Mononuclear cell (primary cell): ENCODE data around the gene TAL2. TPM values are rescaled to one million over a fixed set of nuclear protein-coding genes. Genes with fewer than 3 reads are reported as not detected.
"Not testable (repeated sequence)": the region's sequence is repeated elsewhere in the genome, so short reads cannot be mapped to it uniquely, and the experiment has no call there.

ENCODE experiments used
- H3K27me3 ChIP-seq: 2 replicates; pipeline ENCODE4 v1.6.0; 2011; ENCODE audit warnings: low read length, control low read depth; ENCODE audit not compliant: insufficient read depth
- H3K4me1 ChIP-seq: 2 replicates; pipeline ENCODE4 v1.5.1; 2011; ENCODE audit warnings: mild to moderate bottlenecking, low read length, control low read depth; ENCODE audit not compliant: insufficient read depth
- H3K4me3 ChIP-seq: 2 replicates; pipeline ENCODE4 v1.5.1; 2011; ENCODE audit warnings: mild to moderate bottlenecking, low read length, moderate library complexity
- H3K9me3 ChIP-seq: 2 replicates; pipeline ENCODE4 v1.5.1; 2011; ENCODE audit warnings: low read depth, mild to moderate bottlenecking, control low read depth, low read length
- total RNA-seq: library from RNA; depleted of rRNA; stranded (reverse); fragments of >200 nt; gene quantifications from one replicate; pipeline ENCODE4 v1.2.3, GENCODE V29; 2012

Gene TAL2
- total RNA-seq, 1 donor = not detected

DNA sequence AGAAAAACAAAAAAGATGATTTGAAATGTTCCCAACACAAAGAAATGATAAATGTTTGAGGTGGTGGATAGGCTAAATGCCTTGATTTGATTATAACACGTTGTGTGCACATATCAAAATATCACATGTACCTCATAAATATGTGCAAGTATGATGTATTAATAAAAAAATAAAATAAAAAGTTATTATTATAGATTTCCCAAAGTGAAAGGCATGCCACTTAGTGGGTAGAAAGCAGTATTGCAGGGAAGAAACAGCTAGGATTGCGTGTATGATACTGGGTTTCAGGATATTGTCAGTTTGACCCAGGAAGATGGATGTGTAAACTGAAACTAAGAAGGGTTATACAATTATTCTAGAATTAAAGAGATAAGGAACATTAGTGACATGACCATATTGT lies 28.5 kb downstream of the TAL2 start:
- peaks cover 13% of the 10 kb centered on the region for H3K27me3 ChIP-seq
- H3K4me3 ChIP-seq = no peak overlapping the region
- no peaks in the 10 kb centered on the region for H3K9me3 ChIP-seq
- peaks cover 18% of the 10 kb centered on the region for H3K4me1 ChIP-seq

DNA sequence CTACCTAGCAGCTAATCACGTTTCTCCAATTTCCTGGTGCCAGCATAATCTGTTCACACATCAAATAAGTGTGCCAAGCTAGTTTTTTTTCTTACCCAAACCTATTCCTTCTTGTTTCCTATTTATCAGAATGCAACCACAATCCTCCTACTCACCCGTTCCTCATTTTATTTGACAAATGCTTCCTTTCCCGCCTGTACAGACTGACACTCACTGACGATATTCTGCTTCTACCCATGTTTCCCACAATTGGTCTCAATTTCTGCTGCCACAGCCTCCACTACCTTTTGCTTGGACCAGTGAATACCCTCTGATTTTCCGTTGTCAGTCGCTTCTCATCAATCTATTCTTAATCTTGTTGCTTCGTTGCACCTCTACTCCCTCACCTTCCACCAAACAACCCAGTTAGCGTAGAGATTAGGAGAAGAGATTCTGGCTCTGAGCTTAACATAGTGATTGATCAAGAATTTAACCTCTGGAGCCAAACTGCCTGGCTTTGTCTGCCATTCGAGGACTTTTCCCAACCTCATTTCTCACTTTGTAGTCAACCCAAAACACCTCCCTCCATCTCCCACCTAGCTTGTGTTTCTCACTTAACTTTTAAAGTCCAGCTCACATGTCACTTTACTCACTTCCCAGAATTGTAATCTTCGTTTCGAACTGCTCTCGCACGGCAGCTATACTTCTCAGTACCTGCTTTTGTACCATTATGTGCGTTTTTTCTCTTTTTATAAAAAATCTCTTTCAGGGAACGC lies 31.4 kb downstream of the TAL2 start:
- Histone ChIP-seq H3K4me3 (peak overlapping the region; percentile 58), H3K9me3 (no peaks in the 10 kb centered on the region), H3K4me1 (peaks cover 18% of the 10 kb centered on the region), H3K27me3 (peaks cover 13% of the 10 kb centered on the region)

DNA sequence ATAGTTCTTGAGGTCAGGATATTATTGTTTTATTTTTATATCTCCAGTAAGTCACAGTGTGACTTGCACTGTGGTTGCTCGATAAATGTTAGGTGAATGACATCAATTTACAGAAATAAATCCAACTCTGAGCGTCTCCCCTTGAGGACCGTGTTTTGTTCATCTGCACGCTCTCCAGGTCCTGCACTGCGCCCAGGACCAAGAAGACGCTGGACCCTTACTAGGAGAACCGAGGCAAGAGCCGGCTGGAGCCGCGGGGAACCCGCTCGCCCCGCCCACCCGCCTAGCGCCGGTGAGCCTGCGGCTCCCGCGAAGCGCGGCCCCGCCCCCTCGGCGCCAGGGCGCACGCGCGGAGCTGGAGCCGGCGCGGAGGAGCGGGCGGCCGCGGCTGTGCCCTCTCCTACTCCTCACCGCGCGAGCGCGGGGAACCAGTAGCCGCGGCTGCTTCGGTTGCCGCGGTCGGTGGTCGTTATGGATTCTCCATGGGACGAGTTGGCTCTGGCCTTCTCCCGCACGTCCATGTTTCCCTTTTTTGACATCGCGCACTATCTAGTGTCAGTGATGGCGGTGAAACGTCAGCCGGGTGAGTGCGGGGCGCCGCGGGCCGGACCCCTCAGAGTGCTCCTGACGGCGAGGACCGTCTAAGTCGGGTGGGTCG lies 32.1 kb downstream of the TAL2 start, which contains the start of gene TMEM38B:
TMEM38B (plus strand) TSS at position 352 of the 658 bp plus-strand sequence; CDS start at position 472, 120 bp downstream.
- H3K4me3 ChIP-seq = peak within 1 kb of the TSS; percentile 58
- peaks cover 13% of the 10 kb centered on the region for H3K27me3 ChIP-seq
- peaks cover 18% of the 10 kb centered on the region for H3K4me1 ChIP-seq
- no peaks in the 10 kb centered on the region for H3K9me3 ChIP-seq

DNA sequence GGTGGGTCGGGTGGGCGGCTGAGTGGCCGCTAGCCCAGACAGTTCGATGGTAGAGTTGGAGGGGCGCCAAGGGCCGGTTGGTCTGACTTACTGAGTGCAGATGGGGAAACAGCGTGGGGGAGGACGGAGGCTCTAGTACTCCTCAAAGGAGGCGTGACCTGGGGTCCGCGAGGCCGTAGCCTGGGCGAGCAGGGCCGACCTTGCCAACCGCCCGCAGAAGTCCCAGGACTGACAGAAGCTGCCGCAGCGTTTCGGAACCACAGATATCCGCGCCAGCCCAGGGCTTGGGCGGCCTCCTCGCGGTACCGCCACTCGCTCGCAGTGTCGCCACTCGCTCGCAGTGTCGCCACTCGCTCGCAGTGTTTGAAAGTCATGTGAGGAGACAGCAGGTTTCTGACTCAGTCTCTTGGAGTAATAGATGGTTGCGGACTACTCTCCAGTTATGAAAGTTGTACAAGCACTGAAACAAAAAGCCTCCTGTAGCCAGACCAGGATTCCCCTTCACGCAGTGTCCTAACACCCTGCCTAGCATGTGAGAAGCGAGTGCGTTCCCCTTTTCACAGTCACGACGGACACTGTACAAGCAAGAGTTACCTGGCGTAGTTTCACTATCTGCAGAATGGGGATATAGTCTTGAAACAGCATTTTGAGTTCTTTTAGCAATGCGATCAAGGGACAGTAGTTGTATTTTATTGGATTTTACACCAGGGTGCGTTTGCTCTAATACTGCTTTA lies 32.8 kb downstream of the TAL2 start:
- peaks cover 18% of the 10 kb centered on the region for H3K4me1 ChIP-seq
- H3K4me3 ChIP-seq = peak overlapping the region; percentile 58
- H3K27me3 ChIP-seq = peaks cover 13% of the 10 kb centered on the region
- no peaks in the 10 kb centered on the region for H3K9me3 ChIP-seq

DNA sequence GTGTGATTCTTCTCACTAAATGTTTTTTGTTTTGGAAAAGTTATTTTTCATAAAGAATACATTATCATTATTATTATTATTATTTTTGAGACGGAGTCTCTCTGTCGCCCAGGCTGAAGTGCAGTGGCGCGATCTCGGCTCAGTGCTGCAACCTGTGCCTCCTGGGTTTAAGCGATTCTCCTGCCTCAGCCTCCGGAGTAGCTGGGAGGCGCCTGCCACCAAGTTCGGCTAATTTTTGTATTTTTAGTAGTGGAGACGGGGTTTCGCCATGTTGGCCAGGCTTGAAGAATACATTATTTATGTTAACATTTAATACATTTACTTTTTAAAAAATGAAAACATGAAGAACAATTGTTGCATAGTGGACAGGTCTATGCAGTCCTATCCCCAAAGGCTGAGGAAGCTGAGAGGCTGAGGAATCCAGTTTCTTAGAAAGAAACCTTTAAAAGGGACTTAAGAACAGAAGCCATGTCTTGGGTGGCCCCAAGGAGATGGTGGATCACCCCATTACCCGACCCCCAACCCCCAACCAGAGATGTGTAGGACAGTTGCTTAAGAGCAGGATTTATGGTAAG lies 34.0 kb downstream of the TAL2 start:
- H3K27me3 ChIP-seq = peaks cover 13% of the 10 kb centered on the region
- H3K9me3 ChIP-seq = no peaks in the 10 kb centered on the region
- peaks cover 18% of the 10 kb centered on the region for H3K4me1 ChIP-seq
- H3K4me3 ChIP-seq = no peak overlapping the region

DNA sequence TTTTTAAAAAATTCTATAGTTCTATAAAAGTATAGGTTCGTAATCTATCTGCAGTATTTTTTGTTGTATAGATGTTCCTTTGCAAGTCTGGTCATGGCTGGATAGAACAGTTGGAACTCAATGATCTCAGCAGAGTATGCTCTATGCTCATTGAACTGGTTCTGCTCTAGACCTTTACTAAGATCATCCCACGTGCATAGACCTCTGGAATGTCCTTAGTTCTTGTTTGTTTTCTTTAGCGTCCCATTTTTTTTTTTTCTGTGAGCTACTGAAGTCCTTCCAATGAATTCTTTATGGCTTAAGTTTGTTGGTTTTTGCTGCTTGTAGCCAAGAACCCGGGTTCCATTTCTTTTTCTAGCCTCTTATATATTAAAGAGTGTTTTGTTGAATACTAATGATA lies 35.6 kb downstream of the TAL2 start:
- no peak overlapping the region for H3K4me3 ChIP-seq
- H3K4me1 ChIP-seq = peaks cover 18% of the 10 kb centered on the region
- H3K9me3 ChIP-seq = no peaks in the 10 kb centered on the region
- peaks cover 7% of the 10 kb centered on the region for H3K27me3 ChIP-seq

DNA sequence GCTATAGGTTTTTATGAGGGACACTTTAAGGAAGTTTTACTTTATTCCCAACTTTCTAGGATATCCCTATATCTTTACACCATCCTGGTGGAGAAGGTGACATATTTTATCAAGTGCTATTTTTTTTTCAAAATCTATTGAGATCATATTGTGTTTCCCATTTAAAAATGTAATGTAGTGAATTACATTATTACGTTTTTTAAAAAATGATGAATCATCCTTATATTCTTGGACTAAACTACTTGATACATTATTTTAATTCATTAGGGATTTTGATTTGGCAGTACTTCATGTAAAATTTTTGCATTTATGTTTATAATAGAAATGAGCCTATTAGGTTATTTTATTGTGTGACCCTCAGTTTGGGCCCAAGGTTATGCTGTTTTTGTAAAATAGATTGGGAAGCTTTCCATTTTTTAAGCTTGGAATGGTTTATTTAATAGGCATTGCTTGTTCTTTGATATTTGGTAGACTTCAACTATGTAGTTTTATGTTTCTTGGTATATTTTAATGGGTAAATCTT lies 36.2 kb downstream of the TAL2 start:
- no peak overlapping the region for H3K4me3 ChIP-seq
- peaks cover 13% of the 10 kb centered on the region for H3K4me1 ChIP-seq
- H3K27me3 ChIP-seq = peaks cover 2% of the 10 kb centered on the region
- no peaks in the 10 kb centered on the region for H3K9me3 ChIP-seq

DNA sequence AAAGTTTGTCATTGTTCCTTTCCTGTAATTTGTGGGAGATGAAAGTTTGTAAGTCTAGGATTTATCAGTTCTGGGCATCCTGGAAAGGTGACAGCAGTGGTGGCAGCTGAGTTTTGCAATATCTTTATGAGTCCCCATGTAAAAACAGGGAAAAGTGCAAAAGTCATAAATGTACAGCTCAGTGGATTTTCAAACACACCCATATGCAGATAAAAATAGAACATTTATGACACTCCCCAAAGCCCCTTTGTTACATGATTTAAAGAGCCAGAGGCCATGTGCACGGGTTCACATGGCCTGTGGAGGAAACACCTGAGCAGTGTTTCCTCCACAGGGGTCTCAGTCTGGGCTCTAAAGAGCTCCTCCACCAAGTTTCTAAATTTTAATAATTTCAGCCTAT lies 38.4 kb downstream of the TAL2 start:
- Histone ChIP-seq H3K9me3 (no peaks in the 10 kb centered on the region), H3K27me3 (no peaks in the 10 kb centered on the region), H3K4me3 (no peak overlapping the region), H3K4me1 (no peaks in the 10 kb centered on the region)

DNA sequence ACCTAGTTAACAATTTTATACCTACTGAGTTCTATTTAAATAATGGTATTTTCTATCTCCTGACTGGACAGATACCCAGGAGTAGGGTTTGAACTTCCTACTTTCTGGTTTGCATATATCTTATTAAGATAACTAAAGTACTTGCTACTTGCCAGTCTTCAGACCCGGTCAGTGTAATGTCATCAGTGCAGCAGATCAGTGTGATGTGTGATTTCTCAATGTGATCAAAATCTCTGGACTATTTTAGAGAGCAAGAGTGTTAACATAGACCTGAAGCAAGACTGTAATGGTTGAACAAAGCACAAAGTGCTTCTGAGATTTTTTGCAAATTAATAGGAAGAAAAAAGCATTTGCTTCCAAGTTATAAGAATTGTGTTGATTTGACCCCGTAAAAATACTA lies 38.9 kb downstream of the TAL2 start:
- H3K27me3 ChIP-seq = no peaks in the 10 kb centered on the region
- no peak overlapping the region for H3K4me3 ChIP-seq

DNA sequence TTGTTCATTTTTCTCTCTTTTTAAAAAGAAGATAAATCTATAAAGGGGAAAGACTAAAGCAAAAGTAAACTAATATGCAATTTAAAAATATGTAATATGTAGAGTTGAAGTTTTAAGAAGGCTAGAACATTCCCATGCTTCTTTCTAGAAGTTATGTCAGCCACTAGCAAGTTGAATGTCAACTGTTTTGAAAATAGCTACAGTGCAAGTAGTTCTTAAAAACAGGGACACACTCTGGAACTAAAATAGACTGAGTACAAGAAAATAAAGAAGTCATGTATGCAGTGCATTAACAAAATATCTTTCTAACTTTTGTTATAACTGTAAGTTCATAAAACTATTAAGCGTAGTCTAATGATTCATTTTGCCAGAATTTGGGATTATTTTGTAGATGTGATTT lies 40.0 kb downstream of the TAL2 start:
- no peaks in the 10 kb centered on the region for H3K27me3 ChIP-seq

More for the DNA sequence above, 38.9 kb downstream of the TAL2 start:
- H3K9me3 ChIP-seq = no peaks in the 10 kb centered on the region
- no peaks in the 10 kb centered on the region for H3K4me1 ChIP-seq

DNA sequence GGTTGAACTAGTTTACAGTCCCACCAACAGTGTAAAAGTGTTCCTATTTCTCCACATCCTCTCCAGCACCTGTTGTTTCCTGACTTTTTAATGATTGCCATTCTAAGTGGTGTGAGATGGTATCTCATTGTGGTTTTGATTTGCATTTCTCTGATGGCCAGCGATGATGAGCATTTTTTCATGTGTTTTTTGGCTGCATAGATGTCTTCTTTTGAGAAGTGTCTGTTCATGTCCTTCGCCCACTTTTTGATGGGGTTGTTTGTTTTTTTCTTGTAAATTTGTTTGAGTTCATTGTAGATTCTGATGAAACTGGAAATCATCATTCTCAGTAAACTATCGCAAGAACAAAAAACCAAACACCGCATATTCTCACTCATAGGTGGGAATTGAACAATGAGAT lies 41.4 kb downstream of the TAL2 start:
- H3K4me3 ChIP-seq, H3K27me3 ChIP-seq, H3K4me1 ChIP-seq, H3K9me3 ChIP-seq: not testable (repeated sequence)

More for the DNA sequence above, 40.0 kb downstream of the TAL2 start:
- H3K4me1 ChIP-seq = no peaks in the 10 kb centered on the region
- H3K4me3 ChIP-seq = no peak overlapping the region
- no peaks in the 10 kb centered on the region for H3K9me3 ChIP-seq

DNA sequence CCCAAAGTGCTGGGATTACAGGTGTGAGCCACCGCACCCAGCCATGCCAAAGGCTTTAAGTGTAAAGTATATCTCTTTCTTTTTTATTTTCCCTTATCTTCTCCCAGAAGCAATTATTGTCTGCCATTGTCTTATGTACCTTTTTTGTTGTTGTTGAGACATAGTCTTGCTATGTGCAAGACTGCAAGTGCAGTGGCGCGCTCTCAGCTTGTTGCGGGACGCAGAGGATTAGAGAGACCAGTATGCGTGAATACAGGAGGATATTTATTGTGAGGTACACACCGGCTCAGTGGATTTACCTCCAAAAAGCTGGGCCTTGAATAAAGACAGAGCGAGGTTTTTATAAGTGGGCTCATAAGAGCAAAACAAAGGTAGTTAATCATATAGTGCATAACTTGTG lies 43.9 kb downstream of the TAL2 start:
- Histone ChIP-seq H3K4me3 (no peak overlapping the region), H3K4me1 (no peaks in the 10 kb centered on the region), H3K9me3 (no peaks in the 10 kb centered on the region), H3K27me3 (no peaks in the 10 kb centered on the region)

DNA sequence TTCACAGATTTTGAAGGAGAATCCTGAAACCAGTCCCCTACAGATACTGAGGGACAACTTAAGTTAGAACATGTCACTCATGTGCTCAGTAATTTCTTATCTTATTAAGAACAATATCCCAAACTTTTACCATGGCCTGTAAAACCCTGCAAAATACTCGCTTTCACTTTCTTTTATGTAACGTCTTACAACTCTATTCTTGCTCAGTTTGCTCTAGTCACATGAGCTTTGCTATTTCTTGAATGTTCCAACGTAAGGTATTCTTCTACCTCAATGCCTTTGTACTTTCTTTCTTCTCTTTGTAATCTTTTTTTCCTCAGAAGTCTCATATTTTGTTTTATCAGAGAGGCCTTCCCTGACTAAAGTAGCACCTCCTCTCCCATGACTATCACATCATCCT lies 46.1 kb downstream of the TAL2 start:
- Histone ChIP-seq H3K9me3 (no peaks in the 10 kb centered on the region), H3K27me3 (no peaks in the 10 kb centered on the region), H3K4me1 (no peaks in the 10 kb centered on the region), H3K4me3 (no peak overlapping the region)

DNA sequence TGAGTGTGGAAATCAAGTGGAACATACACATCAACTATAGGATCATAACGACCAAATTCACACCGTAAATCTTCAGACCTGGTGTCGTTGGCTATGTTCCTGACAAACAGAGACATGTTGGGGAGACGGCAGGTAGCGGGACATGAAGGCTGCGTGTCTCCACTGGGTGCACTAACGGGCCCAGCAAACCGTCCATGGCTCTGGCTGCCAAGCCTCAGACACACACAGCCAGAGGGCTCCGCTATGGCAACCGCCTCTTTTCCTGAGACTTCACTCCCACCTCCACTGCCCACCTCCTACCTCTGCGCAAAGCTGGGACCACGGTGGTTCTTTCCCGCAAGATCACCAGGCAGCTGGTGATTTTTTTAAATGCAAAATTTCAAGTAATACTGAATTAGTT lies 48.4 kb downstream of the TAL2 start:
- Histone ChIP-seq H3K27me3 (no peaks in the 10 kb centered on the region), H3K4me3 (no peak overlapping the region), H3K9me3 (no peaks in the 10 kb centered on the region), H3K4me1 (no peaks in the 10 kb centered on the region)

DNA sequence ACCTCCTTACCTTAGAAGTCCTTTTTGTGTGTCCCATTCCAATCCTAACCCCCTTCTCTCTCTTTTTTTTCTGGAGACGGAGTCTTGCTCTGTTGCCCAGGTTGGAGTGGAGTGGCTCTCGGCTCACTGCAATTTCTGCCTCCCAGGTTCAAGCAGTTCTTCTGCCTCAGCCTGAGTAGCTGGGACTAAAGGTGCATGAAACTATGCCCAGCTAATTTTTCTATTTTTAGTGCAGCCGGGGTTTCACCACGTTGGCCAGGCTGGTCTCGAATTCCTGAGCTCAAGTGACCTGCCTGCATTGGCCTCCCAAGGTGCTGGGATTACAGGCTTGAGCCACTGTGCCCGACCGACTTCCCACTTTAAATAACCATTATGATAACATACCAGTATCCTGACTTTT lies 49.6 kb downstream of the TAL2 start:
- no peaks in the 10 kb centered on the region for H3K9me3 ChIP-seq
- no peak overlapping the region for H3K4me3 ChIP-seq
- H3K27me3 ChIP-seq = no peaks in the 10 kb centered on the region
- H3K4me1 ChIP-seq = no peaks in the 10 kb centered on the region
